ENCODE measurements around the gene GSC.

Gene GSC

GRCh38 chr14:94754391-94754942 lies 15.4 kb downstream of the GSC start:
- in situ Hi-C loops (cut with HindIII; ENCODE audit: low pct_ligation_motif_present, low sequenced_read_pairs), result no loop called here
- no peak overlapping the region for H3K4me3 ChIP-seq (ENCODE audit: low read depth, low read length)
- H3K27me3 ChIP-seq (replicated peaks), result peaks cover 10% of the 10 kb centered on the region
- no peak for TF ChIP-seq CTCF (IDR thresholded peaks at IDR 0.05; ENCODE audit: low read depth, low read length, missing control alignments)
- no peak for DNase-seq
- no peaks in the 10 kb centered on the region for H3K36me3 ChIP-seq (replicated peaks)
- no peak overlapping the region for H3K27ac ChIP-seq

- TF ChIP-seq CTCF (IDR thresholded peaks at IDR 0.05; ENCODE audit: low read depth, low read length, missing control alignments), result no peak
- in situ Hi-C loops (cut with HindIII; ENCODE audit: low pct_ligation_motif_present, low sequenced_read_pairs), result no loop called here
- H3K4me3 ChIP-seq (ENCODE audit: low read depth, low read length), result no peak overlapping the region
- H3K27me3 ChIP-seq (replicated peaks), result peaks cover 10% of the 10 kb centered on the region
- no peak for DNase-seq
- H3K27ac ChIP-seq, result no peak overlapping the region
- no peaks in the 10 kb centered on the region for H3K36me3 ChIP-seq (replicated peaks)
Measured at GRCh38 chr14:94752591-94753436, 17.1 kb downstream of the GSC start.

- no peak for DNase-seq
- in situ Hi-C loops (cut with HindIII; ENCODE audit: low pct_ligation_motif_present, low sequenced_read_pairs), result no loop called here
- no peak overlapping the region for H3K27ac ChIP-seq
- peaks cover 10% of the 10 kb centered on the region for H3K27me3 ChIP-seq (replicated peaks)
- TF ChIP-seq CTCF (IDR thresholded peaks at IDR 0.05; ENCODE audit: low read depth, low read length, missing control alignments), result no peak
- no peak overlapping the region for H3K4me3 ChIP-seq (ENCODE audit: low read depth, low read length)
- no peaks in the 10 kb centered on the region for H3K36me3 ChIP-seq (replicated peaks)
Measured at GRCh38 chr14:94751956-94752355, 18.0 kb downstream of the GSC start.

GRCh38 chr14:94751321-94751720 lies 18.6 kb downstream of the GSC start:
- Histone ChIP-seq H3K36me3 (replicated peaks) (no peaks in the 10 kb centered on the region), H3K4me3 (ENCODE audit: low read depth, low read length) (no peak overlapping the region), H3K27ac (no peak overlapping the region), H3K27me3 (replicated peaks) (peaks cover 10% of the 10 kb centered on the region)
- no peak for DNase-seq
- no peak for TF ChIP-seq CTCF (IDR thresholded peaks at IDR 0.05; ENCODE audit: low read depth, low read length, missing control alignments)
- in situ Hi-C loops (cut with HindIII; ENCODE audit: low pct_ligation_motif_present, low sequenced_read_pairs), result no loop called here

GRCh38 chr14:94750371-94750770 lies 19.5 kb downstream of the GSC start:
- Histone ChIP-seq H3K36me3 (replicated peaks) (no peaks in the 10 kb centered on the region), H3K27ac (no peak overlapping the region), H3K27me3 (replicated peaks) (peaks cover 10% of the 10 kb centered on the region), H3K4me3 (ENCODE audit: low read depth, low read length) (no peak overlapping the region)
- in situ Hi-C loops (cut with HindIII; ENCODE audit: low pct_ligation_motif_present, low sequenced_read_pairs), result no loop called here
- no peak for TF ChIP-seq CTCF (IDR thresholded peaks at IDR 0.05; ENCODE audit: low read depth, low read length, missing control alignments)
- no peak for DNase-seq

All from brain microvascular endothelial cell (primary cell).